Measurements from ENCODE around the gene POLD3.

- TF ChIP-seq CTCF (IDR thresholded peaks at IDR 0.05): no peak
- no peak for TF ChIP-seq POLR2A (IDR thresholded peaks at IDR 0.05)
Measured at GRCh38 chr11:74675761-74676160, 83.4 kb downstream of the POLD3 start.

All from Peyer's patch (tissue), 4 donors.